LNCaP clone FGC (cell line): ENCODE measurements around the gene SQOR.

Experiments used
- DNase-seq: peaks from one replicate; pipeline ENCODE4 v3.0.0-alpha.2; 2011; ENCODE audit warnings: low read depth
- H3K4me3 ChIP-seq: 2 replicates; pipeline ENCODE4 v1.5.1; 2011; ENCODE audit warnings: mild to moderate bottlenecking, low read depth, low read length, control low read depth
- CTCF ChIP-seq: IDR thresholded peaks from 2 replicates; pipeline ENCODE4 v1.5.1; 2012; ENCODE audit warnings: mild to moderate bottlenecking; ENCODE audit not compliant: control insufficient read depth, insufficient read depth; ENCODE audit errors: extremely low read depth

The SQOR gene

DNA sequence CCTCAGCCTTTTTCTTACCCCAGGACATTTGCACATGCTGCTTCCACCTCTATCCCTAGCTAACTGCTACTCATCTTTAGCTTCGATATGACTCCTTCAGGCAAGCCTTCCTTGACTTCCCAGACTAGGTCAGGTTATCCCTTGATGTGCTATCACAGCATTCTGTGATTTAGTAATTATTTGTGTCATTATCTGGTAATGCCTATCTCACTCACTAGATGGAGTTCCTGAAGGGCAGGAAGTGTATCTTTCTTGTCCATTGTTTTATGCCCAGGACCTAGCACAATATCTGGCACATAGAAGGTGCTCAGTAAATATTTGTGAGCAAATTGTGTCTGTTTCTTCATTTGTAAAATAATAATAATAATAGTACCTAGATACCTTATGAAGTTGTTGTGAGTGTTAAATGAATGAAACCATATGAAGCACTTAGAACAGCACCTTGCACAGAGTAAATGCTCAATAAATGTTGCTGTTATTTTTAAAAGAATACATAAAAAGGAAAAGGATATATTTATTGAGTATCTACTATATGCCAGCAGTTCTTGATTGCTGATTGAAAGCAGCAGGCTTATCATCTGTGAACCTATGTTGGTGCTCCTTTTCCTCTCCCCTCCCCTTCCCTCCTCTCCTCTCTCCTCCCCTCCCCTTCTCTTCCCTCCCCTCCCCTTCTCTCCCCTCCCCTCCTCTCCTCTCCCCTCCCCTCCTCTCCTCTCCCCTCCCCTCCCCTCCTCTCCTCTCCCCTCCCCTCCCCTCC lies 31.5 kb downstream of the SQOR start:
- TF ChIP-seq CTCF: no peak
- DNase-seq: no peak

GRCh38 chr15:45667002-45667401 lies 32.2 kb downstream of the SQOR start:
- H3K4me3 ChIP-seq: no peak overlapping the region
- no peak for DNase-seq
- no peak for TF ChIP-seq CTCF

More for the DNA sequence above, 31.5 kb downstream of the SQOR start:
- no peak overlapping the region for H3K4me3 ChIP-seq

DNA sequence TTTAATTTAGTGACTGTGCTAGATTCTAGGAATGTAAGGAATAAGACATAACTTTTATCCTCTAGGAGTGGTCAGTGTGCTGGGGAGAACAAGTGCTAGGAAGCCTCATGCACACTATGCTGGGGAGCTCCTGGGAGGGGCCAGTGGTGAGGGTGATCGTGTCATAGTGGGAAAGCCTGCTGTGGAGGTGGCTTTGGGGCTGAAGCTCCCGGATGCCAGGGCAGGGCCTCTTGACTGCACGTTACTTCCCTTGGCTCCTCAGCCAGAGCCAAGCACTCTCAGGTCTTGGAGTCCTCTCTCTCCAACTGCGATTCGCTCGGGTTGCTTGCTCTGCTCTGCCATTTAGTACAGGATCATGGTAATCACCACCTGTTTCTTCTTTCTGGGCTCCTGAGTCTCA lies 33.6 kb downstream of the SQOR start:
- no peak for TF ChIP-seq CTCF
- no peak overlapping the region for H3K4me3 ChIP-seq
- DNase-seq: no peak

GRCh38 chr15:45669422-45669821 lies 34.6 kb downstream of the SQOR start:
- no peak for DNase-seq
- no peak for TF ChIP-seq CTCF
- no peak overlapping the region for H3K4me3 ChIP-seq

- no peak overlapping the region for H3K4me3 ChIP-seq
- DNase-seq: no peak
- TF ChIP-seq CTCF: no peak
Measured at GRCh38 chr15:45670091-45670490, 35.3 kb downstream of the SQOR start.

GRCh38 chr15:45670511-45670910 lies 35.7 kb downstream of the SQOR start:
- no peak for DNase-seq
- TF ChIP-seq CTCF: no peak
- H3K4me3 ChIP-seq: no peak overlapping the region

- no peak overlapping the region for H3K4me3 ChIP-seq
- no peak for TF ChIP-seq CTCF
- no peak for DNase-seq
Measured at GRCh38 chr15:45674677-45675076, 39.8 kb downstream of the SQOR start.
